Loucy (cell line): ENCODE results near the gene ADAMTS2.

Source experiments
- H2AFZ ChIP-seq: fragments of 200-600 bp; sonication (generic); 2 replicates; pipeline ENCODE4 v1.6.0; 2016; ENCODE audit warnings: antibody characterized with exemption, mild to moderate bottlenecking, low read length, moderate library complexity
- H3F3A ChIP-seq: fragments of 200-600 bp; 2 replicates; pipeline ENCODE4 v1.6.0; 2016; ENCODE audit warnings: antibody characterized with exemption, low read depth, mild to moderate bottlenecking
- H3K27me3 ChIP-seq: fragments of 200-600 bp; sonication (generic); 2 replicates; pipeline ENCODE4 v1.6.1; 2014; ENCODE audit warnings: low read length, mild to moderate bottlenecking; ENCODE audit not compliant: insufficient read depth, poor library complexity, severe bottlenecking
- H3K36me3 ChIP-seq: fragments of 200-600 bp; sonication (generic); 2 replicates; pipeline ENCODE4 v1.6.1; 2016; ENCODE audit warnings: low read length; ENCODE audit not compliant: insufficient read depth
- H3K4me1 ChIP-seq: fragments of 200-600 bp; sonication (generic); 2 replicates; pipeline ENCODE4 v1.5.1; 2014; ENCODE audit warnings: low read length, mild to moderate bottlenecking; ENCODE audit not compliant: insufficient read depth, poor library complexity, severe bottlenecking
- H3K4me2 ChIP-seq: fragments of 200-600 bp; sonication (generic); 2 replicates; pipeline ENCODE4 v1.6.0; 2014; ENCODE audit warnings: antibody characterized with exemption, low read length, low read depth, mild to moderate bottlenecking; ENCODE audit not compliant: poor library complexity, severe bottlenecking
- H3K4me3 ChIP-seq: fragments of 200-600 bp; sonication (generic); 2 replicates; pipeline ENCODE4 v1.5.1; 2014; ENCODE audit warnings: low read length, mild to moderate bottlenecking, mixed read lengths; ENCODE audit not compliant: poor library complexity, severe bottlenecking
- H3K79me2 ChIP-seq: fragments of 200-600 bp; sonication (generic); 2 replicates; pipeline ENCODE4 v1.6.1; 2014; ENCODE audit warnings: low read length; ENCODE audit not compliant: insufficient read depth
- H3K9ac ChIP-seq: fragments of 200-600 bp; sonication (generic); 2 replicates; pipeline ENCODE4 v1.6.0; 2014; ENCODE audit warnings: mild to moderate bottlenecking, low read depth, low read length, moderate library complexity; ENCODE audit not compliant: poor library complexity, severe bottlenecking
- H3K9me2 ChIP-seq: fragments of 200-600 bp; sonication (generic); replicated peaks from 2 replicates; pipeline ENCODE4 v1.6.1; 2016; ENCODE audit warnings: low read depth, low read length, mixed read lengths
- H3K9me3 ChIP-seq: fragments of 200-600 bp; sonication (generic); 2 replicates; pipeline ENCODE4 v1.6.1; 2014; ENCODE audit warnings: mild to moderate bottlenecking, antibody characterized with exemption, low read length, low read depth; ENCODE audit not compliant: insufficient read depth
- H4K20me1 ChIP-seq: fragments of 200-600 bp; sonication (generic); 2 replicates; pipeline ENCODE4 v1.6.0; 2014; ENCODE audit warnings: antibody characterized with exemption, low read length, mild to moderate bottlenecking; ENCODE audit not compliant: insufficient read depth, poor library complexity, severe bottlenecking
- CTCF ChIP-seq: fragments of 200-600 bp; sonication (generic); conservative IDR thresholded peaks from 2 replicates; pipeline ENCODE4 v1.5.1; 2014; ENCODE audit warnings: mild to moderate bottlenecking, antibody characterized with exemption, low read length
- EZH2phosphoT487 ChIP-seq: fragments of 200-600 bp; IDR thresholded peaks from 2 replicates; pipeline ENCODE4 v1.6.1; 2018; ENCODE audit warnings: antibody characterized with exemption, mild to moderate bottlenecking, moderate library complexity, borderline replicate concordance

ADAMTS2 gene

DNA sequence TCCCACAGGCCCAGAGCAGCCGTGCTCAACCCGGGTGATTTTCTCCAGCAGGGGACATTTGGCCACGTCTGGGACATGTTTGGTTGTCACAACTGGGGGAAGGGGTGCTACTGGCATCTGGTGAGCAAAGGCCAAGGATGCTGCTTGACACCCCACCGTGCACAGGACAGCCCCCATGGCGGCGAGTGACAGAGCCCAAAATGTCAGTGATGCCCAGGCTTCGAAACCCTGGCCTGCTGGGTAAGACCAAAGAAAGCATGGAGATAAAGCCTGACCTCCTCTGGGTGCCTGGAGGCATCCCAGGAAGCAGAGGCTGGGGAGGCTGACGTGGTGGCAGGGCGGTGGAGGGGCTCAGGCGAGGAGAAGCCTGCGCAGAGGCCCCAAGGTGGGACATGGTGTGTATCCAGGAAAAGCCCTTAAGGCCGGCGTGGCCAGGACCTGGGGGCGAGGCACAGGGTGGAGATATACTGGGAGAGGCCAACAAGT is 218.7 kb downstream of the ADAMTS2 start:
- no peaks in the 10 kb centered on the region for H3K4me1 ChIP-seq
- no peaks in the 10 kb centered on the region for H3K9me2 ChIP-seq
- no peaks in the 10 kb centered on the region for H3K9me3 ChIP-seq
- H2AFZ ChIP-seq, result no peak overlapping the region
- H3K4me2 ChIP-seq, result no peak overlapping the region
- H4K20me1 ChIP-seq, result no peaks in the 10 kb centered on the region
- no peaks in the 10 kb centered on the region for H3K79me2 ChIP-seq
- no peaks in the 10 kb centered on the region for H3F3A ChIP-seq
- H3K9ac ChIP-seq, result no peak overlapping the region
- H3K36me3 ChIP-seq, result no peaks in the 10 kb centered on the region
- no peaks in the 10 kb centered on the region for H3K27me3 ChIP-seq
- no peak overlapping the region for H3K4me3 ChIP-seq
- TF ChIP-seq CTCF (no peak), EZH2phosphoT487 (no peak)

DNA sequence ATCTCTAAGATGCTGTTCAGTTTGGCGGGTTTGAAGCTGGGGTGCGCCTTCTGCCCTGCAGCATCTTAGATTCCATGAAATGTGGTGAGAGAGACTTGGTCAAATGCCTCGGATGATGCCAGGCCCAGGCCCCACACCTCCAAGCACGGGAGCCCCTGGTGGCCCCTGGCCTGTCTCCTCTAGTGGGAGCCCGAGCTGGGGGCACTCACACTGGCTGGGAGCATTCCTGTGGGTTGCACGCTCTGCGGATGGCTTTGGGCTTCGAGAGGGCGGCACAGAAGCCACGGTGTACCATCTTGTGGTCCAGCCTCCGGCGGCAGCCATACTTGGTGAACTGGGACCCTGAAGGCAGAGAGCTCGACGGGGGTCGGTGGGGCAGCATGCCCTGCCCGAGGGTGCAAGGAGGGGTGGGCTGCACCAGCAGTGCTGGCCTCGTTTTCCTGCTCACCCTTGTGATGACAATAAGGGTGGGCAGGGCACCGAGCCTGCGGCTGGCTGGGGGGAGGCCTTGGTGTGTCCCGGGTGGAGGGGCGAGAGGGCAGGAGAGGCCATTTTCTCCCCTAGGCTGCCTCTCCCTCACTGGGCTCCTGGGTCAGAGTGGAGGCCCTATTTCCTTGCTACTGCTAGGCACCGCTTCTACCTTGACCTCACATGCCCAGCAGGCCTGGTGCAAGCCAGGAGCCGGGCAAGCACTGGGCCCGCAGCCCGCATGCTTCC is 219.3 kb downstream of the ADAMTS2 start:
- H3K4me2 ChIP-seq, result no peak overlapping the region
- no peaks in the 10 kb centered on the region for H3K79me2 ChIP-seq
- H3K4me3 ChIP-seq, result no peak overlapping the region
- no peak overlapping the region for H2AFZ ChIP-seq
- H3K9me2 ChIP-seq, result no peaks in the 10 kb centered on the region
- no peak for TF ChIP-seq CTCF
- TF ChIP-seq EZH2phosphoT487, result no peak
- H3K4me1 ChIP-seq, result no peaks in the 10 kb centered on the region
- no peaks in the 10 kb centered on the region for H3K36me3 ChIP-seq
- H3F3A ChIP-seq, result no peaks in the 10 kb centered on the region
- H3K9me3 ChIP-seq, result no peaks in the 10 kb centered on the region
- no peak overlapping the region for H3K9ac ChIP-seq
- H4K20me1 ChIP-seq, result no peaks in the 10 kb centered on the region
- no peaks in the 10 kb centered on the region for H3K27me3 ChIP-seq

DNA sequence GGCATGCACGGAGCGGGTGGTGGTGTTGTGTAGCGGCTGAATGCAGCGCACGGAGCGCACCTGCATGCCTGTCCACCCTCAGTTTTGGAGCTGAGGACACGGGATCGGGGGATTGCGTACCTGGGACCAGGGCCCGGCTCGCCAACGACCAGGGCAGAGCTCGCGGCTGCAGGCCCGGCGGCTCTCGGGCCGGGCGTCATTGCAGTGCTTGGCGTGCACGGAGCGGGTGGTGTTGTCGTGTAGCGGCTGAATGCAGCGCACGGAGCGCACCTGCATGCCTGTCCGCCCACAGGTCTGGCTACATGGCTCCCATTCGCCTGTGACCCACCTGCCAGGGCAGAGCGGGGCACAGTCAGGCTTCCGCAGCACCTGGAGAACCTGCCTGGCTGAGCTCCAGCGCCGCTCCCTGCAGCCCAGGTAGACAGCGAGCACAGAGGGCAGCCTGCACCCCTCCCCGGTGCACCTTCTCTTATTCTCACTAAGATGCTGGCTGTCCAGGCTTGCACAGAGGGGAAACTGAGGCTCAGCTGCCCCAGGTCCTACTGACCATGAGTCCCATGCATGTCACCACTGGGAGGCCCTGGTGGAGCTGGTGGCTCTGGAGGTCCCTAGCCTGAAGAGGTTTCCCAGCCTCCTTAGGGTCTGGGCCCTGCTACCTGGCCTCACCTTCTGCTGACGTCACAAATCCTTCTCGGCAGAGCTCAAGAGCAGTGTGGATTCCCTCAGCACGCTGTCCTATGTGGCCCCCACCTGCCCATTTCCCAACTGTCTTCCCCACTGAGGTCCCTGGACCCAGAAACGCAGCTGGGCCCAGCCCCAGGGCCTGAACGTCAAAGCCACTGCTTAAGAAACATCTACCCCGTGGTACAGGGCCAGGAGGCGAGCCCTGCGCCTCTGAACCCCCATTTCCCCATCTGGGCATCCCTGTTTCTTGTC is 220.1 kb downstream of the ADAMTS2 start:
- Histone ChIP-seq H3K4me1 (no peaks in the 10 kb centered on the region), H3K4me2 (no peak overlapping the region)

More for the DNA sequence above, 220.1 kb downstream of the ADAMTS2 start:
- Histone ChIP-seq H3K36me3 (no peaks in the 10 kb centered on the region), H3K27me3 (no peaks in the 10 kb centered on the region), H3K4me3 (no peak overlapping the region), H4K20me1 (no peaks in the 10 kb centered on the region), H3K79me2 (no peaks in the 10 kb centered on the region), H3K9ac (no peak overlapping the region), H3F3A (no peaks in the 10 kb centered on the region), H3K9me2 (no peaks in the 10 kb centered on the region), H2AFZ (no peak overlapping the region), H3K9me3 (no peaks in the 10 kb centered on the region)
- TF ChIP-seq CTCF, result no peak
- no peak for TF ChIP-seq EZH2phosphoT487
